Stimulated activated CD8-positive, alpha-beta memory T cell treated with anti-CD3 and anti-CD28 coated beads, Interleukin-15, amount 100 ng/mL, for 1 hour (primary cell): ENCODE results near the gene DLEC1.
"Not testable (repeated sequence)": the region's sequence is repeated elsewhere in the genome, so short reads cannot be mapped to it uniquely, and the experiment has no call there.

Source experiments
- DNase-seq: peaks from one replicate; pipeline ENCODE4 v3.0.0-alpha.2; 2020; ENCODE audit warnings: low read depth

DLEC1 gene

GRCh38 chr3:38019658-38020341 lies 19.2 kb upstream of the DLEC1 start:
- no peak for DNase-seq

GRCh38 chr3:38020342-38020726 lies 18.7 kb upstream of the DLEC1 start:
- no peak for DNase-seq

GRCh38 chr3:38021196-38021595 lies 17.8 kb upstream of the DLEC1 start:
- DNase-seq = no peak

GRCh38 chr3:38022301-38022700 lies 16.7 kb upstream of the DLEC1 start:
- DNase-seq = no peak

DNA sequence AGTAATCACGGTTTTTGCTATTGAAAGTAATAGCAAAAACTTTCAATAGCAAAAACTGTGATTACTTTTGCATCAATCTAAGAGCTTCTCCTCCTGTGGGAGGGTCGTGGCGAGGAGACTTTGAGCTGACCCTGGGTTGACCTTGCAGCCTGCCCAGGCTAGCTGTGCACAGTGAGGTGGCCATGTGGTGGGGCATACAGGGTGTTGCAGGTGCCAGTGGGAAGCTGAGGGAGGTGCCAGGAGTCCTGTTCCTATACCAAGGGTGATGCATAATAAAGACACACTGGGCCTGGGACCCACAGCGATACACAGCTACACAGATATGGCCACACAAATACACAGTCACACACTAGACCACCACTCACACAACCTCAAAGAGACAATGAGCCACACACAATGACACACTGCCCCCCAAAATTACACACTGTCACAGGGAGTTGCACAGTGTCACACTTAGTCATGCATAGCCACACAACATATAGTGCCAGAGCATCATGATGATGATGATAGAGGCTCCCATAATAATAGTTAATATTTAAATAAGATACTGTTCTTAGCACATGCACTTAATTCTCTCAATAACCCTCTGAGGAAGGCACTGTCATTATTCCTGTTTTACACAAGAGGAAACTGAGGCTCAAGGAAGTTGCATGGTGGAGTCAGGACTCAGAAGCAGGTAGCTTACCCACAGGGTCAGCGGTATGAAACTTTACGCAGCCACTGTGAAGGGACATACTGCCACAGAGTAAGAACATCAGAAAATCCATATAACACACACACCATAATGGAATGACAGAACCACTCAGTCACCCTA lies 15.9 kb upstream of the DLEC1 start:
- no peak for DNase-seq

- DNase-seq = no peak
These were observed 12.2 kb upstream of the DLEC1 start for GRCh38 chr3:38026856-38027255.

GRCh38 chr3:38027466-38028465 lies 11.2 kb upstream of the DLEC1 start:
- no peak for DNase-seq

DNA sequence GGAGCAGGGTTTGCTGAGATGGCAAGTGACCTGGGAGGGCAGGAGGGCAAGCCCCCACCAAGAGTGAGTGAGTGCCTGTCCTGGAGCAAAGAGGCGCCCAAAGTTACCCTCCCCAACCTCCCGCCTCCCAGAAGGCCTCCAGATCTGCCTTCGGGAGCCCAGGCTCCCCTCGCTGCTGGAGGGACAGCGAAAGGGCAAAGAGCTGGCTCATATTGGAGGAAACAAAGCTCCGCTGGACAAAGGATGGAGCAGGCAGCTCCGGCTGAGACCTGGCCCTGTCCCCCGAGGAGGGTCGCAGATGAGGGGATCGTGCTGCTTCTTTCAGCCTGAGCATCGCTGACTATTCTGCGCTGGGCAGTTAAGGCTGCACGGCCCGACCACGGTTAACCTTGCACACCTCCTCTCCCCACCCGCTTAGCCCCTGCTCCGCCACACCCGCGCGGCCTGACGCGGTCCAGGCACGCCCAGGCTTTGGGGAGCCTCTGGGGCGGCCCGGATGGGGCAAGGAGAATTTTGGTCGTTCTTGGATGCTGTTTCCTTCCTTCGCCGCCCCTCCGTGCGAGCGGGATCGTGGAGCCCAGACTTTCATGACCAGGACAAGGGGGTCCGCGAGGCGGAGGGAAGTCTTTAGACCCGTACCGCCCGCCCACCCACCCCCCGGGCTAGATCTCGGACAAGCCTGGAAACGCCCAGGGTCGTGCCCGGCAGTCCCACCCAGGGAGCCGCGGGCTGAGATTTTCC lies 10.2 kb upstream of the DLEC1 start:
- no peak for DNase-seq

DNA sequence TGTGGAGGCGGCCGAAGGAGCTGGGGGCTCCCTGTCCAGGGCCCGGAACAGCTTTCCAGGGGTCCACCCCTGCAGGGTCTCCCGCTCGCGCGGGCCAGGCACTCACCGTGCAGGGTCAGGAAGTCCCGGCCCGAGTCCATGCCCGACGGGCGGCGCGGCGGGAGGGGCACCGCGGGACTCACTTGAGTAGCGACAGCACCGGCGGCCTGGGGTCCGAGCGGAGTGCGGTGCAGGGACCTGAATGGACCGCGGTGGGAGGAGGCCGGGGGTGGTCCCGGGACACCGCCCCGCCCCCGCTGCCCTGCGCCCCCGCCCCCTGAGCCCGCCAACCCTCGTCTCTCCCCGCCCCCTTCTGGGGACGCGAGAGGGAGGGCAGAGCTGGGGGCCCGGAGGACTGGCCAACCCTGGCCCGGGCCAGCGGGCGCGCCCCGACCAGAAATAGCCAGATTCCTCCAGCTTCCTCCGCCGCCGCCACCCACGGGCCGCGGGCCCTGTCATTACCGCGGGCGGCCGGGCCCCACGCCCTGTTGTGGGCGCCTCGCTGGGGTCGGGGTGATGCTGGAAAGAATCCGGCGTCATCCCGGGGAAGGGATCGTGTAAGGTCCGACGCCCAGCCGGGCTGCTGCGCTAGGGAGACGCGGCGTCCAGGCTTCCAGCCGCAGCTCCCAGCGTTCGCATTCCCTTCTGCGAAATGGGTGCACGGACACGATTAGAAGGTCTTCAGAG lies 9.4 kb upstream of the DLEC1 start, which contains the start of gene PLCD1:
Gene PLCD1, minus strand, starts transcription at position 243 of the 726 bp plus-strand sequence. Its CDS starts 103 bp downstream, at position 140.
- DNase-seq = no peak

DNA sequence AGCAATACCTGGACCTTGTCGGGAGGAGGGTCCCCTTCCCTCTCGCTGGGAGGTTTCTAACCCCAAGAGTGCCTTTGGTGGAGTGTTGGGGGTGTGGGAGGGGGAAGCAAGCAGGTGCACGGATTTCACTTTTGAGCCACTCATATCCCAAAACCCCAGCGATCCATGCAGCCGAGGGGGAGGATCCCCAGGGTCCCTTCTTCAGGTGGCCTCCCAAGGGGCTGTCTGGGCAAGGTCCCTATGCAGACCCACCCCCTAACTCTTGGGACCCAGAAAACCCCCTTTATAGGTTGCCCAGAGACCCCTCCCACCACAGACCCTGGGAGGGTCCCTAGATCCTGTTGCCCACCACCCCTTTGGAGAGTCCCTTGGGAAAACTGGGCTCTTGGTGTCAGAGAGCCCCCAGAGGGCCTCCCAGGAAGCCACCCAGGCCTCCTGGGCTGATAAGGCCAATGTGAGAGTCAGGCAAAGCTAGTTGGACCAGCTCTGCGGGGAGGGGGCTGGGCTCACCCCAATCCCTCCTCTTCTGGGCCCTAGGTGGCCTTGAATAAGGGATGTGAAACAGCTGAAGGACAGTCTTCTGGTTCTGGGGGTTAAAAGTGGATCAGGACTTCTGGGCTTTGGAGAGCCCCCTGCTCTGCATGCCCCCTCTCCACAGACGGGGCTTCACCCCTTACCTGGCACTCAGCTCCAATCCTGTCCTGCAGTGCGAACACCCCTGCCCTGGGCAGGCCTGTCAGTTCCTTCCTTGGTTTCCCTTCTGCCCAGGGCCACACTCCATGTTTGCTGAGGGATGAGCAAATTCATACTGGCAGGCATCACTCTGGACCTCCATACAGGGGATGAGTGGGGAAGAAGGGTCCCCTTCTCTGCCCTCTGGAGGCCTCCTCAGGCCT lies 8.6 kb upstream of the DLEC1 start:
- no peak for DNase-seq

DNA sequence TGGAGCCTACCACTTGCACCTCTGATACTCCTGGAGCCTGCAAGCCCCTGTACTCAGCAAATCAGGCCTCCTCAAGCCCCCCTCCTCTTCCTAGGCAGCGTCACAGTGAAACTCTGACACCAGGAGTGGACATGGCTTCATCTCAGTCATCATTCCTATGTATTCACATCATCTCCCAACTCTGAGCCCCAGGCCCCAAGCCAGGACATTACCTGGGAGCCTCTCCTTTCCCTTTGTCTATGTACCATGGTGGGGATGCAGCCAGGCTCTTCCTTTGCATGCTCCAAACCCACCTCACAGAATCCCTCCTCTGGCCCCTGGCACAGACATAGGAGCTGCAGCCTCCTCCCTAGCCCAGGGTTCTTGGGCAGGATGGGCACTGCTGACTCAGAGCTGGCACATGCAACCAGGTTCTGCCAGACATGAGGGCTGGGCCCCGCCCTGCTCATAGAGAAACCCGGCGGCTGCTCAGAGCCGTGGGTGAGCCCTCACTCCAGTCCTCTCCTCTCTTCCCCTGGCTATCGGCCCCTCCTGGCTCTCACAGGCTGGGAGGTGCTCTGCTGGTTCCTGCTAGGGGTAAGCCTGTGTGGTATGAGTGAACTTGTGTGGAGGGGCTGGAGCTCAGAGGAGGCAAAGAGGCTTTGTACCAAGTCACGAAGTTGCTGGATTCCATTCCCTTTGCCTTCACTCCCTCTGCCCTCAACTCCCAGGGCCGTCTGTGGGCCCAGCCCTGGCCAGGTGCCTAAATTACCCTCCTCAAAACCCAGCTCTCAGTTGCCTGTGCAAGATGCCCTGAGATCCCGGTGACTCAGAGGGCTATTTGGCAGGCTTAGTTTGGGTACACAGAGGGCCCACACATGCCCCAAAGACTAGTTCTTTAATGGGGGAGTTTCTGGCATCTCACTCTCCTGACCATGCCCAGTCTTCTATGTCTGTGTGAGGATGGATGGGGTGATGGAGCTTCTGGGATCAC lies 7.7 kb upstream of the DLEC1 start:
- DNase-seq = no peak

- no peak for DNase-seq
These were observed 6.6 kb upstream of the DLEC1 start for GRCh38 chr3:38032328-38032865.

DNA sequence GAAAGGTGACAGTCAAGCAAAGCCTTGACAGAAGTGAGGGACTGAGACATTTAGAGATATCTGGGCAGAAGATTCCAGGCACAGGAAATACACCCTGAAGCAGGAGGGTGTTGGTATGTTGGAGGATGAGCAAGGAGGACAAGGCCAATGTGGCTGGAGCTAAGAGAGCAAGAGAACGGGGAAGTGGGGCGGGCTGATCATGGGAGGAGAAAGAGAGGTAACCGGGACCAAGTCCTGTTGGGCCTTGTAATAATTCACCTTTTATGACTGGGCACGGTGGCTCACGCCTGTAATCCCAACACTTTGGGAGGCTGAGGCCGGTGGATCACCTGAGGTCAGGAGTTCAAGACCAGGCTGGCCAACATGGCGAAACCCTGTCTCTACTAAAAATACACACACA lies 5.4 kb upstream of the DLEC1 start:
- not testable (repeated sequence) for DNase-seq

- not testable (repeated sequence) for DNase-seq
These were observed 4.7 kb upstream of the DLEC1 start for GRCh38 chr3:38034335-38034734.

DNA sequence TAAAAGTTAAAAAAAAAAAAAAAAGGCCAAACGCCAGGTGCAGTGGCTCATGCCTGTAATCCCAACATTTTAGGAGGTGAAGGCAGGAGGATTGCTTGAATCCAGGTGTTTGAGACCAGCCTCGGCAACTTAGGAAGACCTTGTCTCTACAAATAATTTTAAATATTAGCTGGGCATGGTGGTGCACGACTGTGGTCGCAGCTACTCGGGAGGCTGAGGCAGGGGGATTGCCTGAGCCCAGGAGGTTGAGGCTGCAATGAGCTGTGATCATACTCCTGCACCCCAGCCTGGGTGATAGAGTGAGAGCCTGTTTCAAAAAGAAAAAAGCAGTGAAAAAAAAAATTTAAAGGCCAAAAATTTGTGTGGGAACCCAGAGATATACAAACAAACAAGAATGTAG lies 2.7 kb upstream of the DLEC1 start:
- no peak for DNase-seq

DNA sequence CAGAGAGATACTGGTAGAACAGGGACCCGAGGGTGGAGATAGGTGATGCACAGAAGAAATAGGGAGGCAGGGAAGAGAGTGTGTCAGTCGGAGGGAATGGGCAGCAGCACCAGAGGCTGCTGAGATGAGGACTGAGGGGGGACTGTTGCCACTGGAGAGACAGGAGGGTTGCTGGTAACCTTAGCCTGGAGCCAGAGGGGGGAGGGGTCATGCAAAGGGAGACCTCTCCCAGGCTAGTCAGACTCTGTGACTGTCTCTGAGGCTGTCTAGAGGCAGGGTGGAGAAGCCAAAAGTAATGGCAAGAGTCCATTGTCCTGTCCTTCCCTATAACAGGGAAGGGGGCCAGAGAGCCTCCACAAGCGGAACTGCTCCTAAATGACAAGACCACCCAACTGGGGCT lies 2.1 kb upstream of the DLEC1 start:
- no peak for DNase-seq

DNA sequence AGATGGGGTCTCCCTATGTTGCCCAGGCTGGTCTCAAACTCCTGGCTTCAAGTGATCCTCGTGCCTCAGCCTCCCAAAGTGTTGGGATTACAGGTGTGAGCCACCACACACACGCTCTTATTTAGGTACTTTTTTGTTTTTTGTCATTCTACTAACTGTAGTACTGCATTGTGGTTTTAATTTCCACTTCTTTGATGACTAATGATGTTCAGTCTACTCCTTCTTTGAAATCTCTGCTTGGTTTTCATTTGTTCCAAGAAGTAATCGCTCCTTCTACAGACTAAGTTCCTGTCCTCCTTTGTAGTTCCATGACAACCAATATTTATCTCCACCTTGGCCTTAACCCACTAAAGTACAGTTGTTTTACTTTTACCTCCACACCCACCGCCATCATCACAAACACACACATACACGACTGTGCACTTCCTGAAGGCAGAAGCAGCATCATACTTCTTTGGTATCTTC lies 529 bp upstream of the DLEC1 start:
- DNase-seq = no peak

DNA sequence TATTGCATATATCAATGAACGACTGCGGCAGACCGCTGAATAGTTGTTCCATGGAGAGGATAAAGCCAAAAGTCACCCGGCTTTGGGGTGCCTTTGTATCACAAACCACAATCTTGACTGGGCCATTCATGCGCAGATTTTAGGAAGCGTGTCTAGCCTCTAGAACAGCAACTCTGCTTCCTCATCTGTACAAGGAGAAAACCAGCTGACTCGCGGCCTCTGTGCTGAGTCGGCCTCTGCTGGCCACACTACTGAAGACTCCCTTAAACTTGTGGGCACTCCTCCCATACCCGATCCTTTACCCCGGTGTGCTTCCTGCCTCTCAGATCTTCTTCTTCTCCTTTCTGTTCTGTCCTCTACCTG lies 872 bp downstream of the DLEC1 start:
- DNase-seq = no peak
